Tibial artery (tissue), 4 donors: ENCODE results near the gene EEF2K.
"Not testable (repeated sequence)": the region's sequence is repeated elsewhere in the genome, so short reads cannot be mapped to it uniquely, and the experiment has no call there.

ENCODE experiments used
- DNase-seq, 2 donors: peaks; one replicate each; pipeline ENCODE4 v3.0.0-alpha.2; 2019
- H3K27ac ChIP-seq, 2 donors: fragments of 200-600 bp; sonication (generic) in 1 of 2; 1 replicate in 1 of 2; 2 replicates in 1 of 2; pipeline ENCODE4 v1.5.1; 2018 to 2019; ENCODE audit warnings: mild to moderate bottlenecking in 1 of 2
- H3K27me3 ChIP-seq, 2 donors: fragments of 200-600 bp; sonication (generic) in 1 of 2; one replicate each; pipeline versions ENCODE4 v1.5.1 to v1.6.0; 2016 to 2019
- H3K36me3 ChIP-seq, 3 donors: fragments of 200-600 bp; sonication (generic) in 2 of 3; one replicate each; pipeline ENCODE4 v1.5.1; 2016 to 2019; ENCODE audit warnings: mild to moderate bottlenecking in 2 of 3
- H3K4me1 ChIP-seq, 4 donors: fragments of 200-600 bp; sonication (generic) in 2 of 4; 1 replicate in 3 of 4; 2 replicates in 1 of 4; pipeline ENCODE4 v1.5.1; 2016 to 2019
- H3K4me3 ChIP-seq, 2 donors: fragments of 200-600 bp; sonication (generic) in 1 of 2; 1 replicate in 1 of 2; 2 replicates in 1 of 2; pipeline ENCODE4 v1.5.1; 2018 to 2019; ENCODE audit warnings: mild to moderate bottlenecking in 2 of 2
- H3K9me3 ChIP-seq, 3 donors: fragments of 200-600 bp; sonication (generic) in 1 of 3; one replicate each; pipeline ENCODE4 v1.5.1; 2016 to 2019
- CTCF ChIP-seq, 2 experiments: fragments of 200-600 bp in 1 of 2; fragments of 450-650 bp in 1 of 2; IDR thresholded peaks; one replicate each; pipeline ENCODE4 v1.5.1; 2017 to 2019; ENCODE audit warnings: antibody characterized with exemption in 2 of 2, mild to moderate bottlenecking in 1 of 2, moderate library complexity in 1 of 2
- intact Hi-C: fragments of 100-400 bp; cut with DNase I; formaldehyde crosslinking; loops from one replicate; pipeline ENCODE4 v1.15.0; 2023; ENCODE audit warnings: low total_unique reads

The EEF2K gene

GRCh38 chr16:22164482-22164881 lies 41.6 kb upstream of the EEF2K start:
- no peak overlapping the region for H3K4me3 ChIP-seq
- H3K4me1 ChIP-seq: peaks cover 0 to 6% (median 3%) of the 10 kb centered on the region in 4 donors
- no peak for TF ChIP-seq CTCF (IDR thresholded peaks at IDR 0.05)
- no peaks in the 10 kb centered on the region for H3K36me3 ChIP-seq
- no peak overlapping the region for H3K27ac ChIP-seq
- peaks cover 0 to 22% of the 10 kb centered on the region in 2 donors for H3K27me3 ChIP-seq
- no peak for DNase-seq
- intact Hi-C loops: no loop called here
- no peaks in the 10 kb centered on the region for H3K9me3 ChIP-seq

- Histone ChIP-seq H3K4me3 (no peak overlapping the region), H3K27me3 (peaks cover 0 to 22% of the 10 kb centered on the region in 2 donors), H3K36me3 (no peaks in the 10 kb centered on the region), H3K27ac (no peak overlapping the region), H3K9me3 (no peaks in the 10 kb centered on the region), H3K4me1 (peaks cover 0 to 6% (median 3%) of the 10 kb centered on the region in 4 donors)
- no peak for DNase-seq
- no peak for TF ChIP-seq CTCF (IDR thresholded peaks at IDR 0.05)
- intact Hi-C loops: no loop called here
Observed at GRCh38 chr16:22165508-22166285, 40.4 kb upstream of the EEF2K start.

GRCh38 chr16:22171953-22172352 lies 34.1 kb upstream of the EEF2K start:
- TF ChIP-seq CTCF (IDR thresholded peaks at IDR 0.05): no peak
- Histone ChIP-seq H3K4me3 (no peak overlapping the region), H3K36me3 (no peaks in the 10 kb centered on the region), H3K4me1 (no peaks in the 10 kb centered on the region), H3K27me3 (no peaks in the 10 kb centered on the region), H3K27ac (no peak overlapping the region), H3K9me3 (no peaks in the 10 kb centered on the region)
- no peak for DNase-seq
- intact Hi-C loops: no loop called here

- H3K36me3 ChIP-seq, H3K4me1 ChIP-seq, H3K9me3 ChIP-seq, H3K27me3 ChIP-seq, intact Hi-C loops, DNase-seq, H3K4me3 ChIP-seq, H3K27ac ChIP-seq: not testable (repeated sequence)
Observed at GRCh38 chr16:22172642-22173041, 33.4 kb upstream of the EEF2K start.

- Histone ChIP-seq H3K9me3 (no peaks in the 10 kb centered on the region), H3K27ac (no peak overlapping the region), H3K27me3 (no peaks in the 10 kb centered on the region), H3K36me3 (no peaks in the 10 kb centered on the region), H3K4me3 (no peak overlapping the region), H3K4me1 (no peaks in the 10 kb centered on the region)
- intact Hi-C loops: no loop called here
- DNase-seq: no peak
- TF ChIP-seq CTCF (IDR thresholded peaks at IDR 0.05): no peak
Observed at GRCh38 chr16:22174642-22175041, 31.4 kb upstream of the EEF2K start.

GRCh38 chr16:22177968-22178930 lies 27.8 kb upstream of the EEF2K start:
- DNase-seq: no peak
- intact Hi-C loops: no loop called here
- Histone ChIP-seq H3K4me3 (no peak overlapping the region), H3K36me3 (no peaks in the 10 kb centered on the region), H3K4me1 (no peaks in the 10 kb centered on the region), H3K27ac (no peak overlapping the region), H3K27me3 (no peaks in the 10 kb centered on the region), H3K9me3 (no peaks in the 10 kb centered on the region)
- no peak for TF ChIP-seq CTCF (IDR thresholded peaks at IDR 0.05)
